NCI-H1436 treated with DMSO at 0.1 percent for 48 hours (cell line): Measurements from ENCODE around the gene CCL4.
"Not testable (repeated sequence)": the region's sequence is repeated elsewhere in the genome, so short reads cannot be mapped to it uniquely, and the experiment has no call there.

ENCODE experiments used
- DNase-seq: peaks from one replicate; lab custom pipeline; 2025; lab: John Stamatoyannopoulos, UW

Gene CCL4

DNA sequence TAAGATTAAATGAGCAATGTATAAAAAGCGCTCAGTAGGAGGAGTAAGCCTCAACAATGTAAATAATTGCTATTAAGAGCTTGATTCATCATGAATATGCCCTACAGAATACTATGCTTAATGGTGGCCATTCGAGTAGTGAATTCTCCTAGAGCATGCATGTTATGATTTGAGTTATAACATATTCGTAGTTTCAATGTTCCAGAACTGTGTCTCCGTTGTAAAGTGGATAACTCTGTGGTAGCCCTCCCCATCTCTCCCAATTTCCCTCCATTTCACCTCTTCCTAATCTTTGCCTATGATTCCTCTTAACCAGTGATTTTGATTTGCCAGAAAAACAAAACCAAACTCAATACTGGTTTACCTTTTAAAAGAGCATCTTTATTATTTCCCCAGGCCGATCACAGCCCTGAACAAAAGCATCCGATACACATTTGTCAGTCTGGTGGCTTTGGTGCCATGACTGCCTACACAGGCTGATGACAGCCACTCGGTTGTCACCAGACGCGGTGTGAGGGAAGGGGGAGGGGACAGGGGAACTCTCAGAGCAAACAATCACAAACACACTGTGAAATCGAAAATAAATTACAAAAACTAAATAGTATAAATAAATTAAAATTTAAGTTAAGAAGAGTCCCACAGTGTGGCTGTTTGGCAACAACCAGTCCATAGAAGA lies 15.6 kb upstream of the CCL4 start:
- DNase-seq, result not testable (repeated sequence)

DNA sequence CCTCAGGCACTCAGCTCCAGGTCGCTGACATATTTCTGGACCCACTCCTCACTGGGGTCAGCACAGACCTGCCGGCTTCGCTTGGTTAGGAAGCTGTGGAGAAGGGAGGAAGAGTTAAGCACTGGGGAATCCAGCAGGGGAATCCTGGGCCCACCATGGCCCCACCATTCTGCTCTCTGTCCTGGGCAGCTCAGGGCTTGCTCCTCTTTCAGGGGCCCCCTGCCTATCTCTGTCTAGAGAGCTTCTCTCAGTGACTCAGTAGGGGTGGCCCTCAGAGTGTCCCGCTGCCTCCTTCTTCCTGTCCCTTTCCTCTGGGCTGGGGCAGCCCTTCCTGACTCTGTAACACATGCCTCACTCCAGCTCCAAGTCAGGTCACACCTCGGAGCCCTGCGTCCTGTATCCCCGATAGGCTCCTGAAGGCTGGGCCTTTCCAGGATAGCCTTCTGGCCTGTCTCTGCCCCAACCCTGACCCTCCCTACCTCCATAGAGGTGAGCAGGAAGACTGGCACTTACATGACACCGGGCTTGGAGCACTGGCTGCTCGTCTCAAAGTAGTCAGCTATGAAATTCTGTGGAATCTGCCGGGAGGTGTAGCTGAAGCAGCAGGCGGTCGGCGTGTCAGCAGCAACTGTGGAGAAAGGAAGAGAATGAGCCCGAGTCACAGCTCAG lies 14.8 kb upstream of the CCL4 start:
- DNase-seq, result no peak

DNA sequence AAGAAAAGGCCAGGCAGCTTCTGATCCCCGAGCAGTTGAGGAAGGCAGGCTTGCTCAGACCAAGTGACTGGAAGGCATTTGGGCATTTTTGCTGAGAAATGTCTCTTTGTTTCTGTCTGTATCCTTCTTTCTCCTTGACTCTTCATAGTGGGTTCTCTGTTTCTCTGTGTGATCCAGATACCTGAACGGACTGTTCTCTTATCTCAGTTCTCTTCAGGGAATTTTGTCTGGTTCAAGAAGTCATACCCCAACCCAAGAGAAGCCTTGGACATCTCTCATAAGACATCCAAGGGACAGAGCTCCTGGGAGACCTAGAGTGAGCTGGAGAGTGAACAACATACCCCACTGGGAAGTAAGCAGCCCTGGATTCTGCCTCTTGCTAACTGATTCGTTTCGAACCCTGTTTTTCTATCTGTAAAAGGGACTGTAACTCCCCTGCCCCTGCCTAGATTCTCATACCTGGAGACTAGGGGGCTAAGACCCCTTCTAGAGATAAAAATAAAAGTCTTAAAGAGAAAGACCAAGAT lies 14.2 kb upstream of the CCL4 start:
- no peak for DNase-seq

- no peak for DNase-seq
These were observed 13.5 kb upstream of the CCL4 start, which contains the start of gene CCL3 for GRCh38 chr17:36089888-36090836. CCL3 (minus strand) TSS chr17:36090143; CDS start chr17:36090058, 85 bp downstream.

DNA sequence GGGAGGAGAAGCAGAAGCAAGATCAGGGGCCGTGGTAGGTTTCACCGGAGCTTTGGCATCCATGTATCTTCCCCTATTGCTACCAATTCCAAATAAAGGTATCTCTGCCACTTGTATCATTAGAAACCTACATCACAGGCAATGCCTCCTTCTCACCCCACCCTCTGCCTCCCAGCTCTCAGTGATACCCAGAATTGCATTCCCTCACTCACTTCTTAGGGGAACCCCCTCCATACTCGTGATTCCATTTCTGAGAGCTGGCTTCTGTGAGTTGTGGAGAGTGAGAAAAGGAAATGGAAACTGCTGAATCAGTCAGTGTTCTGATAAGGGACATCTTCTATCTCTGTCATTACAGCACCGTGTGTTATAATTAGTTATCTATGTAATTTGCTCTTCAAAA lies 11.4 kb upstream of the CCL4 start:
- DNase-seq, result no peak

GRCh38 chr17:36092715-36093114 lies 10.9 kb upstream of the CCL4 start:
- not testable (repeated sequence) for DNase-seq

DNA sequence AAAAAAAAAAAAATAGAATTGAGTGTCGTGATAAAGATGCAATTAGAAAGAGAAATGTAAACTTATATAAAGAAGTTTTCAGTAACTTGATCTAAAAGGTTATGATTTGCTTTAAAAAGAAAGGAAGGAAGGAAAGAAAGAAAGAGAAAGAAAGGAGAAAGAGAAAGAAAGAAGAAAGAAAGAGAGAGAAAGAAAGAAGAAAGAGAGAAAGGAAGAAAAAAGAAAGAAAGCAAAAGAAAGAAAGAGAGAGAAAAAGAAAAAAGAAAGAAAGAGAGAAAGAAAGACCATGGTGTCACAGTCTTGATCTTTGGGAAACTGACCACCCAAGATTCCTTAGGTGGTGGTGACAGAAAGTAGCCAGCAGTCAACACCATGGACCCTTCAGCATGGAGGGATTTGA lies 9.4 kb upstream of the CCL4 start:
- DNase-seq, result no peak

DNA sequence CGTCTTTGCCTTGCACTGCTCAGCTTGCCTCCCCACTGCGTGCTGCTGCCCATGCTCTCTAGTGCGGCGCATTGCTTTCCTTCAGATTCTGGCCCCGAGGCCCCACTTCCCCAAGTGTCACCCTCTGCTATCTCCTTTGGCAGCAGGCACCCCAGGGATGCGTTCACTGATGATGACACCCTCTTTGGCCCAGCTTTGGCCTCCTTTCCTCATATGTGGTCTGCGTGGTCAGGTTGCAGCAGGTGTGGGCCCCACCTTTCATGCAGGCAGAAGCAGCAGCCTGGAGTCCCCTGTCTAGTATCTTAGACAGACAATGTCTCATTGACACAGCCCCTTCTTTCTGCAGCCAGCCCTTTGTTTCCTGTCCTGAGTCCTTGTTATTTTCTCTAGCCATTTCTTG lies 8.9 kb upstream of the CCL4 start:
- no peak for DNase-seq

GRCh38 chr17:36095992-36096391 lies 7.6 kb upstream of the CCL4 start:
- DNase-seq, result no peak

DNA sequence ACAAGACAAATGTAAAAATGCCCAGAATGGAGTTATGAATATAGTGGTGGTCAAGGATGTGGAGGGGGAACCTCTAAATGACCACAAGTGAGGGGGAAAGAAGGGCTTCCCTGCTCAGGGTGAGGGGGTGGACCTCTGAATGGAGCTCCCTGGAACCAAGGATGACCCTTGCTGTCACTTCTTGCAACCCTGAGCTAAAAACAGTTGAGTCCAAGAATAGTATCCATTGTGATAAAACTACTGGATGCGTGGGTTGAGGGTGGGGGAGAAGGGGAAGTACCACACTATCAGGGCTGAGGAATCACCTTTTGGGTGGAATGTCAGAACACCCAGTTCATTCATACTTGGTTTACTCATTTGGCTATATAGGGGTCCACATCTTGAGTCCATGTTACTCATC lies 4.6 kb upstream of the CCL4 start:
- not testable (repeated sequence) for DNase-seq

DNA sequence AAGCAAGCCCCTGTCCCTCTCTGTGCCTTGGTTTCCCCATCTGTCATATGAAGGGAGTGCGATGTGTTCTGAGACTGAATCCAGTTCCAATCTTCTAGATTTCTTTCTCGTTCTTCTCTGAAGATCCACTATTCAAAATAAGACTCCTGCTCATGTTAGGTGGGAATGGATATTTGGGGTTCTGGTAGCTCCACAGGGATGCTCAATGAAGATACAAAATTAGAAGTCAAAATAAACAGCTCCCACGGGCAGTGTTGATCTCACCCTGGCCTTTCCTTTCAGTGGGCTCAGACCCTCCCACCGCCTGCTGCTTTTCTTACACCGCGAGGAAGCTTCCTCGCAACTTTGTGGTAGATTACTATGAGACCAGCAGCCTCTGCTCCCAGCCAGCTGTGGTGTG lies 619 bp downstream of the CCL4 start:
- DNase-seq, result not testable (repeated sequence)

DNA sequence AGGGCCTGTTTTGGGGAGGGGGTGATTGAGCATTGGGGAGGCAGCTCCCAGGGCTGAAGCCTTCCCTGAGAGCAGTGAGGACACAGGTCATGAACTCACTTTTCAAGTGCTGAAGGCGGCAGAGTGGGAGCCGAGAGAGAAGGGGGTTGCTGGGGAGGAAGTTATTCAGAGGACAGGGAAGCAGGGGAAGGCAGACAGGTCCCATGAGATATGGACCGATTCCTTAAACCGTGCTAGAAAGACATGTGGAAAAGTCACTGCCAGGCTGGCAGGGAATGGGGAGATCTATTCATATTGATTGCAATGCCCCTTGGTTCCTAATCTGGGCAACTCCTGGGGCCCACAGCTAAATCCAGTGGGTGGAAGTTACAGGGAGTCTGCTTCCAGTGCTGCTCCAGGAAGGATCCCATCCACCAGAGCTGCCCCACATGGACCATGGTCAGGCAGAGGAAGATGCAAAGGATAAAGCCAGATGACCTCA lies 1.1 kb downstream of the CCL4 start:
- no peak for DNase-seq

GRCh38 chr17:36105781-36106492 lies 2.3 kb downstream of the CCL4 start:
- no peak for DNase-seq

GRCh38 chr17:36106493-36106835 lies 2.8 kb downstream of the CCL4 start:
- DNase-seq, result no peak

- DNase-seq, result no peak
These were observed 4.0 kb downstream of the CCL4 start for GRCh38 chr17:36107660-36108059.

DNA sequence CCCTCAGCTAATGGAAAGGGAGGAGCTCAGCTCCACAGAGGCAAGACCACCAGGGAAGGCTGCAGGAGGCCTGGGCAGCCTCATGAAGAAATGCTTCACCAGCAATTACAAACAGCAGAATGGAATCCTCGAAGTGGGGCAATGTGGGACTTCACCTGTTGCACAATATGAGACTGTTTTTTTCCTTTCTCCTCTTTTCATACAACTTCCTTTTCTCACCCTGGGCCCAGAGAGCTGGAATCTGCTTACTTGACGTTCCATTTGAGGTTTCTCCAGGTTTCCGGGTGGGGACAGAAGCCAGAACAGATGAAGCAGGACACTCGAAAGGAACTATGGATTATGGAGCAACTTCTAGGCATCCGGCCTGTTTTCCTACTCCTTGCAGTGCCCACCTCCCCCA lies 4.6 kb downstream of the CCL4 start:
- not testable (repeated sequence) for DNase-seq

GRCh38 chr17:36111068-36111490 lies 7.5 kb downstream of the CCL4 start:
- no peak for DNase-seq

DNA sequence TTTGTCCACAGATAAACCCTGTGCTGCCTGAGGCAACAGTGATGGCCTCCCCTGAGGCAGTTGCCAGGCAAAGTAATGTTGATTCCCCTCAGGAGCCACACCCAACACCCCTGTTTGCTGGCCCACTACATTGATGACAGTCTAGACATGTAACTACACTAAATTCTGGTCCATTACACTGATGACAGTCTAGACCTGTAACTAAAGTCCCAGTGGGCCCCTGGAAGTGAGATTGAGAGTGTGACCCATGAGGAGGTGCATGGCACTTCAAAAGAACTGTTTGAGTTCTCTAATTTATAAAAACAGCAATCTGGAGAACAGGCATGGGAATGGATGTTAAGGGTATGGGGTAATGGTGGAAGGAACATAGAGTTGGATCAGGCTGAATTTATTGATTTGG lies 8.9 kb downstream of the CCL4 start:
- DNase-seq, result no peak

GRCh38 chr17:36113131-36113530 lies 9.5 kb downstream of the CCL4 start:
- not testable (repeated sequence) for DNase-seq

DNA sequence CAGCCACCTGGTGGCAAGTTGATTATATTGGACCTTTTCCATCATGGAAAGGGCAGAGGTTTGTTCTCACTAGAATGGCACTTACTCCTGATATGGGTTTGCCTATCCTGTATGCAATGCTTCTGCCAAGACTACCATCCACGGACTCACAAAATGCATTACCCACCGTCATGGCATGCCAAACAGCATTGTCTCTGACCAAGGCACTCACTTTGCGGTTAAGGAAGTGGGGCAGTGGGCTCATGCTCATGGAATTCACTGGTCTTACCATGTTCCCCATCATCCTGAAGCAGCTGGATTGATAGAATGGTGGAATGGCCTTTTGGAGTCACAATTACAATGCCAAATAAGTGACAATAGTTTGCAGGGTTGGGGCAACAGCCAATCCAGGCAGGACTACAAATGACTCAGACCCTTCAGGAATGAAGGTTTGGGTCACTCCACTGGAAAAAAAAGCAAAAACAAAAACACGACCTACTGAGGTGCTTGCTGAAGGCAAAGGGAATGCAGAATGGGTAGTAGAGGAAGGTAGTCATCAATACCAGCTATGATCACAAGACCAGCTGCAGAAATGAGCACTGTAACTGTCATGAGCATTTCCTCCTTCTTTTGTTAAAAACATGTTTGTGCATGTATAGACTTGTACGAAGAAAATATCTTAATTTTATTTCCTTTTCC lies 11.5 kb downstream of the CCL4 start:
- DNase-seq, result not testable (repeated sequence)

DNA sequence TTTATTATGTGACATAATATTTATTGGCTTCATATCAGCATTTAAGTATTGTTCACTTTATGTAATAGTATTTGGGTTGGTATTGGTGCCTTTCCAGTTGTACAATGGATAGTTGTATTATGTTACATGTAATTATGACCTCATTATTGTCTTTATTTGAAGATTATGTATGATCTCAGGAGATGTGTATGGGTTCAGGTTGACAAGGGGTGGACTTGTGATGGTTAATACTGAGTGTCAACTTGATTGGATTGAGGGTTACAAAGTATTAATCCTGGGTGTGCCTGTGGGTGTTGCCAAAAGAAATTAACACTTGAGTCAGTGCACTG lies 12.0 kb downstream of the CCL4 start:
- DNase-seq, result not testable (repeated sequence)
